Peyer's patch (tissue), 4 donors: ENCODE data around the gene ASRGL1. TPM values are rescaled to one million over a fixed set of nuclear protein-coding genes. Genes with fewer than 3 reads are reported as not detected.
"Not testable (repeated sequence)": the region's sequence is repeated elsewhere in the genome, so short reads cannot be mapped to it uniquely, and the experiment has no call there.

Experiments used
- DNase-seq, 3 donors: peaks; one replicate each; pipeline ENCODE4 v3.0.0-alpha.2; 2017 to 2019
- H3K27ac ChIP-seq, 4 donors: fragments of 200-600 bp; sonication (generic); one replicate each; pipeline ENCODE4 v1.5.1; 2016 to 2019
- H3K27me3 ChIP-seq, 2 donors: fragments of 200-600 bp; sonication (generic); one replicate each; pipeline ENCODE4 v1.5.1; 2019
- H3K36me3 ChIP-seq, 3 donors: fragments of 200-600 bp; sonication (generic); one replicate each; pipeline ENCODE4 v1.5.1; 2016 to 2019
- H3K4me1 ChIP-seq, 4 donors: fragments of 200-600 bp; sonication (generic); one replicate each; pipeline ENCODE4 v1.5.1; 2016 to 2019
- H3K4me3 ChIP-seq, 4 donors: fragments of 200-600 bp; sonication (generic); 1 replicate in 3 of 4; 2 replicates in 1 of 4; pipeline ENCODE4 v1.5.1; 2016 to 2019; ENCODE audit warnings: mild to moderate bottlenecking in 1 of 4
- H3K9me3 ChIP-seq, 4 donors: fragments of 200-600 bp; sonication (generic); one replicate each; pipeline ENCODE4 v1.5.1; 2016 to 2019; ENCODE audit warnings: mild to moderate bottlenecking in 1 of 4
- CTCF ChIP-seq, 6 experiments: fragments of 450-650 bp in 4 of 6; fragments of 200-600 bp in 2 of 6; sonication (generic) in 1 of 6; IDR thresholded peaks; one replicate each; pipeline ENCODE4 v1.5.1; 2017 to 2019; ENCODE audit warnings: antibody characterized with exemption in 6 of 6, mild to moderate bottlenecking in 3 of 6, moderate library complexity in 1 of 6
- POLR2A ChIP-seq, 2 donors: fragments of 450-650 bp; IDR thresholded peaks; one replicate each; pipeline ENCODE4 v1.5.1; 2017; ENCODE audit warnings: antibody characterized with exemption in 2 of 2, mild to moderate bottlenecking in 2 of 2, moderate library complexity in 2 of 2
- total RNA-seq, 4 donors: library from RNA; depleted of rRNA; stranded (reverse); fragments of >200 nt; gene quantifications; one replicate each; pipeline ENCODE4 v1.1.0, GENCODE V29; 2016

Gene ASRGL1
- total RNA-seq, 4 donors from 2014 or later = 26.0 to 57.8 (median 29.8) TPM

- peak in 5 of 6 experiments; percentile 35 to 56 (median 48) for TF ChIP-seq CTCF (IDR thresholded peaks at IDR 0.05)
- H3K27ac ChIP-seq, H3K4me3 ChIP-seq, H3K27me3 ChIP-seq, H3K9me3 ChIP-seq, H3K36me3 ChIP-seq, H3K4me1 ChIP-seq: not testable (repeated sequence)
- DNase-seq = peak in 1 of 3 donors; percentile 46
These were observed 41.3 kb downstream of the ASRGL1 start for GRCh38 chr11:62378459-62379063.

GRCh38 chr11:62379586-62379985 is 42.3 kb downstream of the ASRGL1 start:
- not testable (repeated sequence) for H3K27me3 ChIP-seq, H3K27ac ChIP-seq, H3K4me1 ChIP-seq, H3K4me3 ChIP-seq, H3K36me3 ChIP-seq, DNase-seq, H3K9me3 ChIP-seq

DNA sequence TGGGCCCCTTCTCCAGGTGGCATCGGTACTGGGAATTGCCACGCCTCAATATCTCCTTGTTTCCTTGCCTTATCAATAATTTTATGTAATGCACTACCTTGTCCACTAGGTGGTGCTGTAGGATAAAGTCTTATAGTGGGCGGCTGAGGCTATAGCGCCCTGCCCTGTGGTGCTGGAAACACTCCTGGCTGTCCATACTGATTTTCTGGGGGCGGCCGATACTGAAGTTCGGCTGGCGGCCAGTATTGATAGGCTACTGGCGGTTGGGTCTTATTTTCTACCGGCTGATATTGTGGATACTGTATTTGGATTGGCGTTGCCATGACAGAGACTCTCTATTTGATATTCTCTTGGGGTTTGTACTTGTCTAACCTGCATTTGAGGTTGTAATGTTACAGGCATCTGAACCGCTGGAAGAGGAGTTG is 43.6 kb downstream of the ASRGL1 start:
- peak; percentile 68 to 89 (median 81) for TF ChIP-seq CTCF (IDR thresholded peaks at IDR 0.05)
- peak overlapping the region in 1 of 4 donors; percentile 26 for H3K4me3 ChIP-seq
- not testable (repeated sequence) for H3K4me1 ChIP-seq, H3K36me3 ChIP-seq, H3K9me3 ChIP-seq, H3K27me3 ChIP-seq, H3K27ac ChIP-seq
- DNase-seq = peak in 2 of 3 donors; percentile 34 to 66

DNA sequence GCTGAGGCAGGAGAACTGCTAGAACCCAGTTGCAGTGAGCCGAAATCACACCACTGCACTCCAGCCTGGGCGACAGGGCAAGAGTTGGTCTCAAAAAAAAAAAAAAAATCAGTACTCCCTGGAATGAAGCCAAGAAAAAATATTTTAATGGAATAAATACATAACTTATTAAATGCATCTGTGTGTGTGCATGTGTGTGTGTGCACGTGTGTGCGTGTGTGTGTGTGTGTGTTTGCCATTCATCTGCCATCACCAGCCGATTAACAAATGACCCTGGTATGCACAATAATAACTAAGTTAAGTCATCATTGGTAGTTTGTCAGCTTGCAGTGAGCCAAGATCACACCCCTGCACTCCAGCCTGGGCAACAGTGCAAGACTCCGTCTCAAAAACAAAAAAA is 46.6 kb downstream of the ASRGL1 start:
- TF ChIP-seq POLR2A (IDR thresholded peaks at IDR 0.05) (no peak), CTCF (IDR thresholded peaks at IDR 0.05) (no peak)
- Histone ChIP-seq H3K27ac (no peak overlapping the region), H3K4me1 (peaks cover 0 to 7% (median 0%) of the 10 kb centered on the region in 4 donors), H3K9me3 (no peaks in the 10 kb centered on the region), H3K4me3 (no peak overlapping the region), H3K36me3 (no peaks in the 10 kb centered on the region), H3K27me3 (no peaks in the 10 kb centered on the region)
- DNase-seq = no peak

DNA sequence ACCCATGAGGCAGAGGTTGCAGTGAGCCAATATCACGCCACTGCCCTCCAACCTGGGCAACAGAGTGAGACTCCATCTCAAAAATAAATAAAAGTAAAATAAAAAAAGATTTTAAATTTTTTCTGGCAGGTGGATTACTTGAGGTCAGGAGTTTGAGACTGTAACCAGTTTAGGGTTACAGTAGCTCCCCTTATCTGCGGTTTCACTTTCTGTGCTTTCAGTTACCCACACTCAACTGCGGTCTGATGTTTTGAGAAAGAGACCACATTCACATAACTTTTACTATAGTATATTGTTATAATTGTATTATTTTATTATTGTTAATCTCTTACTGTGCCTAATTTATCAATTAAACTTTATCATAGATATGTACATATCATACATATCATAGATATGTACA is 48.8 kb downstream of the ASRGL1 start:
- not testable (repeated sequence) for H3K9me3 ChIP-seq, H3K27ac ChIP-seq, H3K4me1 ChIP-seq, H3K27me3 ChIP-seq, H3K36me3 ChIP-seq, H3K4me3 ChIP-seq
- peak in 1 of 3 donors; percentile 50 for DNase-seq

DNA sequence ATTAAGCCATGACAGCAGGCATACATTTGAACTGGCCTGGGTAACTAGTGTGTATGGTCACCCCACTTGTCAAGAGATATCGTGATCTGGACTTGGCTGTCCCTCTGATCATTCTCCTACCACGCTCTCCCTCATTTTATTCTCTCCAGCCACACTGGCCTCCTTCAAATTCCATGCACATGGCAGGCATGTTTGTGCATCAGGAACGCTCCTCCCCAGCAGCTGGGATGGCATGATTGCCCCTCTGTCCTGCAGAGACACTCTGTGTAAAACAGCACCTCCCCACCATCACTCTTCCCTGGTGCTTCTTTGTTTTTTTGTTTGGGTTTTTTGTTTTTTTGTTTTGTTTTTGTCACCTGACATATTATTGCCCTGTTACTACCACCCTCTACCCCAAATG is 50.1 kb downstream of the ASRGL1 start:
- Histone ChIP-seq H3K9me3 (no peaks in the 10 kb centered on the region), H3K36me3 (no peaks in the 10 kb centered on the region), H3K4me3 (no peak overlapping the region), H3K27me3 (no peaks in the 10 kb centered on the region), H3K27ac (no peak overlapping the region), H3K4me1 (no peaks in the 10 kb centered on the region)
- peak in 1 of 3 donors; percentile 3 for DNase-seq
- TF ChIP-seq POLR2A (IDR thresholded peaks at IDR 0.05) (no peak), CTCF (IDR thresholded peaks at IDR 0.05) (no peak)

DNA sequence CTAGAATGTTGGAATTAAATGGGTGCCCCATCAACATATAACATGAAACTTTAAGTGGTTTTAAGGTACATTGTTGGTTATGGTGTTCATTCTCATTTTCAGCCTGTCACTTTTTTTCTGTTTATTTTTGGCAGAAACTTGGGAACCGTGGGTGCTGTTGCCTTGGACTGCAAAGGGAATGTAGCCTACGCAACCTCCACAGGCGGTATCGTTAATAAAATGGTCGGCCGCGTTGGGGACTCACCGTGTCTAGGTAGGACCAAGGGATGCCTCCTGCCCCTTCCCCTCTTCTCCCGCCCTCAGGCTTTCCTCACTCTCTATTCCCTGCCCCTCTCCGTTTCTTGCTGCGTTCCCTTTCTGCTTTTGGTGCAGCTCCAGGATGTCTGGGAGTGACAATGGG is 51.8 kb downstream of the ASRGL1 start:
- DNase-seq = no peak
- TF ChIP-seq CTCF (IDR thresholded peaks at IDR 0.05) (no peak), POLR2A (IDR thresholded peaks at IDR 0.05) (no peak)
- no peaks in the 10 kb centered on the region for H3K36me3 ChIP-seq
- H3K9me3 ChIP-seq = no peaks in the 10 kb centered on the region
- H3K4me1 ChIP-seq = no peaks in the 10 kb centered on the region
- H3K27me3 ChIP-seq = no peaks in the 10 kb centered on the region
- H3K4me3 ChIP-seq = no peak overlapping the region
- no peak overlapping the region for H3K27ac ChIP-seq
